HL-60 (cell line): Measurements from ENCODE around the gene PRUNE1.

ENCODE experiments used
- GABPA ChIP-seq: IDR thresholded peaks from 2 replicates; pipeline ENCODE4 v1.6.1; 2012; ENCODE audit warnings: low read depth
- SPI1 ChIP-seq: IDR thresholded peaks from 2 replicates; pipeline ENCODE4 v1.6.1; 2012; ENCODE audit warnings: low read depth, mild to moderate bottlenecking, borderline replicate concordance
- TF ChIP-seq, protein P1 (sequence below): IDR thresholded peaks from one replicate; pipeline ENCODE4 v1.5.1; 2011; ENCODE audit warnings: low read length, control low read depth, inconsistent platforms; ENCODE audit not compliant: insufficient read depth
- TF ChIP-seq, protein P2 (sequence below): IDR thresholded peaks from 2 replicates; pipeline ENCODE4 v1.6.1; 2012; ENCODE audit warnings: low read depth; ENCODE audit not compliant: insufficient replicate concordance

GRCh38 chr1:150976401-150976821 lies 31.8 kb upstream of the PRUNE1 start:
- no peak for TF ChIP-seq SPI1
- TF ChIP-seq, protein P1, sequence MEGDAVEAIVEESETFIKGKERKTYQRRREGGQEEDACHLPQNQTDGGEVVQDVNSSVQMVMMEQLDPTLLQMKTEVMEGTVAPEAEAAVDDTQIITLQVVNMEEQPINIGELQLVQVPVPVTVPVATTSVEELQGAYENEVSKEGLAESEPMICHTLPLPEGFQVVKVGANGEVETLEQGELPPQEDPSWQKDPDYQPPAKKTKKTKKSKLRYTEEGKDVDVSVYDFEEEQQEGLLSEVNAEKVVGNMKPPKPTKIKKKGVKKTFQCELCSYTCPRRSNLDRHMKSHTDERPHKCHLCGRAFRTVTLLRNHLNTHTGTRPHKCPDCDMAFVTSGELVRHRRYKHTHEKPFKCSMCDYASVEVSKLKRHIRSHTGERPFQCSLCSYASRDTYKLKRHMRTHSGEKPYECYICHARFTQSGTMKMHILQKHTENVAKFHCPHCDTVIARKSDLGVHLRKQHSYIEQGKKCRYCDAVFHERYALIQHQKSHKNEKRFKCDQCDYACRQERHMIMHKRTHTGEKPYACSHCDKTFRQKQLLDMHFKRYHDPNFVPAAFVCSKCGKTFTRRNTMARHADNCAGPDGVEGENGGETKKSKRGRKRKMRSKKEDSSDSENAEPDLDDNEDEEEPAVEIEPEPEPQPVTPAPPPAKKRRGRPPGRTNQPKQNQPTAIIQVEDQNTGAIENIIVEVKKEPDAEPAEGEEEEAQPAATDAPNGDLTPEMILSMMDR: no peak
- TF ChIP-seq, protein P2, sequence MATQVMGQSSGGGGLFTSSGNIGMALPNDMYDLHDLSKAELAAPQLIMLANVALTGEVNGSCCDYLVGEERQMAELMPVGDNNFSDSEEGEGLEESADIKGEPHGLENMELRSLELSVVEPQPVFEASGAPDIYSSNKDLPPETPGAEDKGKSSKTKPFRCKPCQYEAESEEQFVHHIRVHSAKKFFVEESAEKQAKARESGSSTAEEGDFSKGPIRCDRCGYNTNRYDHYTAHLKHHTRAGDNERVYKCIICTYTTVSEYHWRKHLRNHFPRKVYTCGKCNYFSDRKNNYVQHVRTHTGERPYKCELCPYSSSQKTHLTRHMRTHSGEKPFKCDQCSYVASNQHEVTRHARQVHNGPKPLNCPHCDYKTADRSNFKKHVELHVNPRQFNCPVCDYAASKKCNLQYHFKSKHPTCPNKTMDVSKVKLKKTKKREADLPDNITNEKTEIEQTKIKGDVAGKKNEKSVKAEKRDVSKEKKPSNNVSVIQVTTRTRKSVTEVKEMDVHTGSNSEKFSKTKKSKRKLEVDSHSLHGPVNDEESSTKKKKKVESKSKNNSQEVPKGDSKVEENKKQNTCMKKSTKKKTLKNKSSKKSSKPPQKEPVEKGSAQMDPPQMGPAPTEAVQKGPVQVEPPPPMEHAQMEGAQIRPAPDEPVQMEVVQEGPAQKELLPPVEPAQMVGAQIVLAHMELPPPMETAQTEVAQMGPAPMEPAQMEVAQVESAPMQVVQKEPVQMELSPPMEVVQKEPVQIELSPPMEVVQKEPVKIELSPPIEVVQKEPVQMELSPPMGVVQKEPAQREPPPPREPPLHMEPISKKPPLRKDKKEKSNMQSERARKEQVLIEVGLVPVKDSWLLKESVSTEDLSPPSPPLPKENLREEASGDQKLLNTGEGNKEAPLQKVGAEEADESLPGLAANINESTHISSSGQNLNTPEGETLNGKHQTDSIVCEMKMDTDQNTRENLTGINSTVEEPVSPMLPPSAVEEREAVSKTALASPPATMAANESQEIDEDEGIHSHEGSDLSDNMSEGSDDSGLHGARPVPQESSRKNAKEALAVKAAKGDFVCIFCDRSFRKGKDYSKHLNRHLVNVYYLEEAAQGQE: no peak
- no peak for TF ChIP-seq GABPA
